ENCODE results near the gene RCVRN.

RCVRN gene

DNA sequence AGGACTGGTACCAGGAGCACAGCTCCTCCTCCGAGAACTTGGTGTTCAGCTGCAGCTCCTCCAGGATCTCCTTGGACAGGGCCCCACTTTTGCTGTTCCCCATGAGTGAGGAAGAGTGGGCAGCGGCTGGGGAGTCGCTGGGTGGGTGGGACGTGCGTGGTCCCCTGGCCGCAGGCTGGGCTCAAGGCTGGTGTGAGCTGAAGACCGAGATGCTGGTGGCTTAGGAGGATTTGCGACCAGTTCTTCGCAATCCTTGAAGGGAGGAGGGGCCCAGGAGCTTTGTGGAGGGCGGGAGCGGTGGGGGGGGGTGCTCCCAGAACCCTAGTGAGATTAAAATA lies at the start of gene RCVRN:
Gene RCVRN (minus strand): TSS at position 194 of the 338 bp plus-strand sequence. CDS start 91 bp downstream, at position 103.
- no peak for DNase-seq

GRCh38 chr17:9953492-9953891 lies 48.4 kb upstream of the RCVRN start:
- no peak for DNase-seq

GRCh38 chr17:9951803-9952202 lies 46.7 kb upstream of the RCVRN start:
- no peak for DNase-seq

DNA sequence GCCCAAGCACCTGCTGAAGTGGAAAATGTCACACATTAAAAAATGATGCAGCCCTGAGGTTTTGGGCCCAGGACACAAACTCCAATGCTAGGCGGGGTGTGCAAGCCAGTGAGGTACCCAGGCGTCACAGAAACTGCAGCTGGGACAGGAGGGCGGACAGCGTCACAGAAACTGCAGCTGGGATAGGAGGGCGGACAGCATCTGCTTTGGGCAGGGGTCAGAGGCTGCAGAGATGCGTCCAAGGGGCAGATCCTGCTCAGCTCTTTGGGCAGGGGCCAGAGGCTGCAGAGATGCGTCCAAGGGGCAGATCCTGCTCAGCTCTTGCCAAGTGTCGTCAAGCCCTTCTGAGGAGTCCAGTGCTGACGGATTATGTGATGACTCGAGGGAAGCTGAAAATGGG lies 43.9 kb upstream of the RCVRN start:
- no peak for DNase-seq

DNA sequence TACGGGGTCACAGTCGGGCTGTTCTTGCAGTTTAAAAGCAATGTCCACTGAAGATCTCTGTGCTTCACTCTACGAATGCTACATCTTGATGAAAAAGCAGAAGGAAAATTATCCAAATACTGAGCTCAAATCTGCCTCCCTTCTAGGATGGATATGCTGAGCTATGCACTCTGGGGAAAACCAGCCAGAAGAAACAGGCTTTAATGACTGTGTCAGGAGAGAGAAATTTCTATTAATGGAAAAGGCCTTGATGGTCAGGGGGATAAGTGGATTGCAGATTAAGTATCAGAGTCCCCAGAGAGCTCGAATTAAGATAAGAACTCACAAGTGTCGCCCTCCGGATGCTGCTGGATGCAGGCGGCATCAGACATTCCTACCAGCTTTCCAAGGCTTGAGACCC lies 39.6 kb upstream of the RCVRN start:
- no peak for DNase-seq

DNA sequence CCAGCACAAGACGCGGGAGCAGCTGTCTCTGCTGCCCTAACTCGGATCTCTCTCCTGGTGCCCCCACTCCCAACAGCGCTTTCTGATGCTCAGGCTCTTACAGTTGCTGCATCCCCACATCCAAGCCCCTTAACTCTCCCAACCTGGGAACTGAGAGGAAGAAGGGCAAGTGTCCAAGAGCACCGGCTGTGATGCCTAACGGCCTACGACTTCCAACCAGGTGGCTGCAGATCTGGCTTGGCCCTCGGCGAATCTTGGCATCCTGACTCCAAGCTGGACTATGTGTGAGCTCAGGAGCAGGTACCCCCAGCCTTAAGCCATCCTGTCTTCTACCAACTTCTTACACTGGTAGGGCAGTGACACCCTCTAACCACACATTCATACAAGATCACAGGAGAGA lies 38.3 kb upstream of the RCVRN start:
- DNase-seq = no peak

GRCh38 chr17:9942885-9943284 lies 37.8 kb upstream of the RCVRN start:
- no peak for DNase-seq

- DNase-seq = no peak
These were observed 36.2 kb upstream of the RCVRN start for GRCh38 chr17:9941305-9941704.

GRCh38 chr17:9940841-9941240 lies 35.8 kb upstream of the RCVRN start:
- no peak for DNase-seq

DNA sequence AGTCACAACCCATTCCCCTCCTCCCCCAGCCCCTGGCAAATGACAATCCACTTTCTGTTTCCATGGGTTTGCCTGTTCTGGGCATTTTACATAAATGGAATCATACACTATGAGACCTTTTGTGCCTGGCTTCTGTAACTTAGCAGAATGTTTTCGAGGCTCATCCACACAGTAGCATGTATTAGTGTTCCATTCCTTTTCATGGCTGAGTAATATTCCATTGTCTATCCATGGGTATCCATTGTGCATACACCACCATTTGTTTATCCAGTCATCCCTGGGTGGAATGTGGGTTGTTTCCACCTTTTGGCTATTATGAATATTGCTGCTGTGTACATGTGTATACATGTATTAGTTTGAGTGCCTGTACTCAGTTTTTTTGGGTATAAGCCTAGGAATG lies 33.7 kb upstream of the RCVRN start:
- DNase-seq = no peak

DNA sequence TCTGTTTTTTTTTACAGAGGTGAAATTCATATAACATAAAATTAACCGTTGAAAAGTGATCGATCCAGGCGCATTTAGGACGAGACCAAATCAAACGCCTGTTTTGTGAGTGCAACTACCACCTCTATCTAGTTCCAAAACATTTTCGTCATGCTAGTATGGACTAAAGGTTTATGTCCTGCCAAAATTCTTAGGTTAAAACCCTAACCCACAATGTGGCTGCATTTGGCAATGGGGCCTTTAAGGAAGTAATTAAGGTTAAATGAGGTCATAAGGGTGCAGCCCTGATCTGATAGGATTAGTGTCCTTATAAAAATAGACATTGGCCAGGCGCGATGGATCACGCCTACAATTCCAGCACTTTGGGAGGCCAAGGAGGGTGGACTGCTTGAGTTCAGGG lies 32.8 kb upstream of the RCVRN start:
- no peak for DNase-seq

DNA sequence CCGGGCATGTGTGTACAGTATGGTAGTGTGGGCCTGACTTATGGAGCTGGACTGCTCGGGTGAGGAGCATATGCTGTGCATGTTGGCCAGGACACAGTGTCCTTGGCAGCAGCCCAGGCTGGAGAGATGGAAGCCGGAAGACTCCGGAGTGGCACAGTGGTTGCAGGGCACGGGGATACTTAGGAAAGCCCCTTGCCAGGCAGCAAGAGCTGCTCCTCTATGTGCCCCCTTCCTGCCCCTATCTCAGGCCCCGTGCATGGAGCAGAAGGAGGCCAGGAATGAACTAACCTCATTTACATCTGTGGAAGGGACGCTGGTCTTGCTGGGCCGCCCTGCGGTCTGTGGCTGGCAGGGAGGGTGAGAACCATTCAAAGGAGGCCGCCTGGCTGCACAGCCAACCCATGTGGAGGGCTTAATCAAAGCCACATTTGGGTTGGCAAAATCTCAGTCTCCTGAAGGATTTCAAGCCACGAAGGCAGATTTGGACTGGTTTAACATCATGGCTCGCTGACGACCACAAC lies 32.2 kb upstream of the RCVRN start:
- no peak for DNase-seq

DNA sequence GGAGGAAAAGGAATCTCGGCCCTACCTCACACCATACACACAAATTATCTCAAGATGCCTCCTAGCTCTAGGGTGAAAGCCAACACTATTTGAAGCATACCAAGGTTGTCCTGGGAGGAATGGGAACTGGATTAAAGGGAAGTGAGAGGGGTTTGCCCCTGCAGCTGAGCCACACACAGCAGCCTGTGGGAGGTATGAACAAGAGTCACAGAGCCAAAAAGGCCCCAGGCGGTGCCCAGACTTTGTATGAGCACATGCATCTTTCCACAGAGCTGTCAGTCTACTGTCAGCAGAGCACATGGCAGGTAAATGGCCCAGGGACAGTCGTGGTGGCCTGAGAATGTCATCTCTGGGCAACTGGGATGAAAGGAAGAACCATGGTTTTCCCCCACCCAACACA lies 31.0 kb upstream of the RCVRN start:
- DNase-seq = no peak

DNA sequence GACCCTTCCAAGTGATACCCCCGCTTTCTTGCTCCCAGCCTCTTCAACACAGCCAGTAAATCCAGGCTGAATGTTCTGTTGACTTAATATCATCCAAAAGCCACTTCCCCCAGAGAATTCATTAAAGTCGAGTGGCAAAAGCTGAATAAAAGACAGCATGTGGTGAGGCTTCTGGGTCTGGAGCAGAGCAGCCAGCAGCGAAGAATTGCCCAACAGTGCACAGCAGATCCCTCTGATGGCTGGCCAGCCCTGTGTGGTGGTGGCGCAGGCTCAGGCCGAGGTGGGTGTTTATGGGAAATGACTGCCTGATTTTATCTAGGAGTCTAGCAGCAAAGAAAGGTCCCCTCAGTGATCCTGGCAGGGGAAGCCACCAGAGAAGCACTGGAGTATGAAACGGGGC lies 30.3 kb upstream of the RCVRN start:
- DNase-seq = no peak

GRCh38 chr17:9934331-9934730 lies 29.3 kb upstream of the RCVRN start:
- DNase-seq = no peak

DNA sequence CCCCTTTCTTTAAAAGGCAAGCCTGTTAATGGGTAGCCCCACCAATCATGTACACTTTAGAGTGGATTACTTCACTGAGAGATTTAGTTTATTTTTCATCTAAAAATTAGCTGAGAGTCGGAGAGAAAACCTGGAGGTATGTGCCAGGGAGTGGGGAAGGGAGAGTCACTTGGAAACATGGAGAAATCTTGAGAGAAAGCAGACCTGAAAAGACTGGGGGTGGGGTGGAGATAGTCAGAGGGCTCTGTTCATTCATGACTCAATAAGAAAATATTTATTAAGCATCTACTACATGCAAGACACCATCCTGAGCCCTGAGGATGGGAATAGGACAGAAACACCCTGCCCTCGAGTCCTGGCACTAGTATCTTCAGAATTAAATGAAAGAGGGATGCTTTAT lies 27.4 kb upstream of the RCVRN start:
- DNase-seq = no peak

DNA sequence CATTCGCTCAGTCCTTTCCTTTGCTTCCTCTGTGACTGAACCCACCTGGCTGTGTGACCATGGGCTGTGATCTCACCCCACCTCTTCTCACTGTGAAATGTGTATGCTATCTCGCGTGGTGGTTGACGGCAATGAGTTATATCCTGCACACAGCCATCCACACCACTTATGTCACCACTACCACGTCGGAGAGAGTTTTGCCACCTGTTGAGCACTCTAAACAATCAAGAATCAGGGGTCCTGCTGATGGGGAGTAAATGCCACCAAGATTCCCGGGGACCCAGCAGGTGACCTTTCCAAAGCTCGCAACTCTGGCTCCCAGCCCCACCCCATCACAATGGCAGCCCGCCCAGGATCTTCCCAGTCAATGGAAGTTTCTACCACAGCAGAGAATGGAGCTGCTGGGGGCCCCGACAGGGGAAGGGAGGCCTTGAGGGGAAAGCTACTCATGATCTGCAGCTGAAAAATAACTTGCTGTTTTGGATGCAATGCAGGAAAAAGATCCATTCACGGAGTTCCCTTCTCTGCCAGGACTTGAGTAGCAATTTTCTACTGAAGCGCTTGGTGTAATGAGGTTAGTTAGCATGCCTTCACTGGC lies 26.2 kb upstream of the RCVRN start:
- no peak for DNase-seq

DNA sequence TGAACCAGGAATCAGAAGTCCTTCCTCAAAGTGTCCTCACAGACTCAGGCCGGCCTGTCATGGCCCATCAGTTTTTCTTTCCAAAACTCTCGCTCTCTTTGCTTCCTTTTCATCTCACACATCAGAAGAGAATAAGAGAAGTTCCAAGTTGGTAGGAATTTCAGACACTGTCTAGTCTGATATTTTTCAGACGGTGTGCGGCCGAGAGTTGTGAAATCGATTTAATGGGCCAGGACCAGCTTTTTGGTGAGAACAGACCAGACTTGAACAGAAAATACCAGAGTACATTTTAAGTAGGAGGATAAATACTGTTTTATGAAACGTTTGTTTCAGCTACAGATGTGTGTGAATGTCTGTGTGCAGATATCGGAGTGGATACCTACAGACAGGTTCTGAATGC lies 24.8 kb upstream of the RCVRN start:
- no peak for DNase-seq

DNA sequence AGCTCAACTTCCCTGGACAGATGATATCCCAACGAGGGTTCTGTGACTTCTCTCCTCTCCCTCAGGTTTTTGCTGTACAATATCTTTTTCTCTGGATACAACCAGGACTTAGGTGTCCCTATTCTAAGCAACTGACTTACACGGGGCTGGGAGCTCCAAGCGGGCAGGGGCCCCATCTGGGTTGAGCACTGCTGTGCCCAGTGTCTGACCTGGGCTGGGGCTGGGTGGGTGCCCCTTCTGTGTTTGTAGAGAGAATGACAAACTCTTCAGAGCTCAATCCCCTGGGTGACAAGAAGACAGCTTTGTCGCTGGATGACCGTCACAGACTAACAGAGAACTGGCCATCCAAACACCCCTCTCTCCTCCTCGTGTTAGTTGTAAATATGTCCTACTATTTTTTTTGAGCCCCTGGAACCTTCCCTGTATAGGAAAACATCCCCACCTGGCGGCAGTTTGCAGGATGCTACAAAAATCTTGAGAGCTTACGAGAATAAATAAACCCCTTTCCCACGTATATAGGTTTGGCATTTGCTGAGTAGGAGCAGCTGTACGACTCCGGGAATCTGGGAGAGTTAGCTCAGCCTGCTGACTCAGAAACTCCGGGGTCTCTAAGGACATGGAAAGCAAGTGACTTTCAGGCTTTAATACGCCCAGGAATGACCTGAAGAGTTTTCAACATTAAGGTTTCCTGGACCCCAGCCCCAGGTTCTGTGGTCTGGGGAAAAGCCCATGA lies 23.7 kb upstream of the RCVRN start:
- no peak for DNase-seq

- DNase-seq = no peak
These were observed 21.2 kb upstream of the RCVRN start for GRCh38 chr17:9926150-9926804.

- DNase-seq = no peak
These were observed 20.4 kb upstream of the RCVRN start for GRCh38 chr17:9925457-9925856.

- DNase-seq = no peak
These were observed 19.7 kb upstream of the RCVRN start for GRCh38 chr17:9924735-9925191.

- DNase-seq = no peak
These were observed 17.2 kb upstream of the RCVRN start for GRCh38 chr17:9922012-9922848.

Measured in CD4-positive, alpha-beta T cell treated with Interleukin-17A for 4 hours (primary cell).